ENCODE measurements around the gene PTN. TPM values are rescaled to one million over a fixed set of nuclear protein-coding genes. Genes with fewer than 3 reads are reported as not detected.

The PTN gene
- total and polyA plus RNA-seq, 10 of the 15 experiments (the other 5 are each of a cell fraction or from before 2014, with no cell fraction given), result 0.09 to 1.2 (median 0.13) TPM; not detected in 7

DNA sequence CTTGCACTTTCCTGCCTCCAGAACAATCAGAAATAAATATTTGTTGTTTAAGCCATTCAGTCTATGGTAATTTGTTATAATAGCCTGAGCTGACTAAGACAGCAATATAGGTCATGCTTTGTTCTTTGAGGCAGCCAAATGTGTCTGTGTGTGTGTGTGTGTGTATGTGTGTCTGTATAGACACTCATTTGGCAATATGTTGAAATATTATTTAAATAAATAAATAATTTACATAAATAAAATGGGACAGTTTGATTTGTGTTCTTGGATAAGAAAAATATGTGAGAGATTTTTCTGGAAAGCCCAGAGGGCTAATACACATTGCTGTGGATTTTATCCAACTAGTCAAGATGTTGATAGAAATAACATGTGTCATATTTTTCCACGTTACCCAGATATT is 140.2 kb downstream of the PTN start:
- no peak for ATAC-seq

DNA sequence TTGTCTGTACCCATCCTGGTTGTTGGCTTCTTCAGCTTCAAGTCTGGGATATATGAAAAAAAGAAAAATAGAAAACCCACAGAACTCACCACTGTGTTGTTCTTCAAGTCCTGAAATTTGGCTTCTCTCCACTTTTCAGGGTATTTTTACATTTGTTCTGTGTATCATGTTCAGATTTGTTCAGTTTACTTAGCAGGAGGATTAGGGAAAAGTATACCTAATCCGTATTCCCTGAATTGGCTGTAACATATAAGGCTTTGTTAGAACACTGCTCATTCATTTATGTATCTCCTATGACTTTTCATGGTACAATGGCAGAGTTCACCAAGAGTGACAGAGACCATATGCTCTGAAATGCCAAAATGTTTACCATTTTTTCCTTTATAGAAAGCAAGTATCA is 146.9 kb downstream of the PTN start:
- CTCF ChIA-PET, result no interaction called here
- Histone ChIP-seq H3K9ac (ENCODE audit: control insufficient read depth, insufficient read depth, low read length) (no peak overlapping the region), H3K4me1 (ENCODE audit: control insufficient read depth, insufficient read depth, low read length) (no peaks in the 10 kb centered on the region), H3K4me2 (ENCODE audit: control insufficient read depth, insufficient read depth) (no peak overlapping the region), H3K27me3 (replicated peaks in 1 of 2; ENCODE audit: control insufficient read depth in 2 of 2, insufficient read depth in 2 of 2, low read length in 1 of 2) (no peaks in the 10 kb centered on the region), H3K79me2 (ENCODE audit: control insufficient read depth, insufficient read depth, low read length) (no peaks in the 10 kb centered on the region), H2AFZ (ENCODE audit: control insufficient read depth, low read depth, low read length) (no peak overlapping the region), H3K4me3 (no peak overlapping the region), H3K27ac (ENCODE audit: control insufficient read depth, insufficient read depth) (no peak overlapping the region), H4K20me1 (ENCODE audit: control insufficient read depth, insufficient read depth) (no peaks in the 10 kb centered on the region), H3K36me3 (ENCODE audit: control insufficient read depth in 2 of 2, insufficient read depth in 2 of 2, low read length in 1 of 2) (no peaks in the 10 kb centered on the region), H3K9me3 (replicated peaks; ENCODE audit: control insufficient read depth, insufficient read depth, low read length) (no peaks in the 10 kb centered on the region)
- ATAC-seq (no peak), DNase-seq (ENCODE audit: low read depth, low spot score) (no peak), FAIRE-seq (no peak)
- POLR2A ChIA-PET, result no interaction called here
- WGBS (ENCODE audit: insufficient coverage, insufficient replicate concordance, low lambda C conversion rate, missing lambda C conversion rate), result 24% methylated on average over 1 of the region's 1 CpG
- intact Hi-C loops (cut with micrococcal nuclease; ENCODE audit: unreplicated experiment) (no loop called here), in situ Hi-C loops (cut with MboI) (no loop called here)
- BruUV-seq (replicated peaks), result no TSS peak
- RAD21 ChIA-PET (ENCODE audit: unreplicated experiment), result no interaction called here
- SMC1A ChIA-PET (ENCODE audit: uncharacterized antibody, unreplicated experiment), result no interaction called here
- no peak for TF ChIP-seq JUND (IDR thresholded peaks at IDR 0.05; ENCODE audit: low read depth, low read length)
- no peak for TF ChIP-seq YBX1 (IDR thresholded peaks at IDR 0.05)
- TF ChIP-seq POLR2AphosphoS2 (IDR thresholded peaks at IDR 0.05; ENCODE audit: low read depth, low read length), result no peak
- no peak for TF ChIP-seq PML (IDR thresholded peaks at IDR 0.05; ENCODE audit: low read length)
- no peak for TF ChIP-seq KAT2A (conservative IDR thresholded peaks at IDR 0.05; ENCODE audit: control insufficient read depth, low read depth, low read length)
- no peak for TF ChIP-seq CBX3 (IDR thresholded peaks at IDR 0.05; ENCODE audit: borderline replicate concordance, low read depth)
- no peak for TF ChIP-seq POLR2AphosphoS5 (IDR thresholded peaks at IDR 0.05; ENCODE audit: low read length)
- TF ChIP-seq POLR2A (IDR thresholded peaks at IDR 0.05; ENCODE audit: low read depth, low read length), result no peak
- TF ChIP-seq NFYB (IDR thresholded peaks at IDR 0.05; ENCODE audit: insufficient read depth, low read depth, low read length), result no peak

More for the DNA sequence above, 140.2 kb downstream of the PTN start:
- H3K36me3 ChIP-seq (ENCODE audit: control insufficient read depth in 2 of 2, insufficient read depth in 2 of 2, low read length in 1 of 2), result no peaks in the 10 kb centered on the region
- DNase-seq (ENCODE audit: low read depth, low spot score), result no peak
- H3K27ac ChIP-seq (ENCODE audit: control insufficient read depth, insufficient read depth), result no peak overlapping the region
- H3K4me2 ChIP-seq (ENCODE audit: control insufficient read depth, insufficient read depth), result no peak overlapping the region
- H3K9ac ChIP-seq (ENCODE audit: control insufficient read depth, insufficient read depth, low read length), result no peak overlapping the region
- H4K20me1 ChIP-seq (ENCODE audit: control insufficient read depth, insufficient read depth), result no peaks in the 10 kb centered on the region
- ChIA-PET CTCF (no interaction called here), SMC1A (ENCODE audit: uncharacterized antibody, unreplicated experiment) (no interaction called here), RAD21 (ENCODE audit: unreplicated experiment) (no interaction called here), POLR2A (no interaction called here)
- H3K27me3 ChIP-seq (replicated peaks in 1 of 2; ENCODE audit: control insufficient read depth in 2 of 2, insufficient read depth in 2 of 2, low read length in 1 of 2), result no peaks in the 10 kb centered on the region
- WGBS (ENCODE audit: insufficient coverage, insufficient replicate concordance, low lambda C conversion rate, missing lambda C conversion rate), result 0% methylated on average over 1 of the region's 1 CpG
- H2AFZ ChIP-seq (ENCODE audit: control insufficient read depth, low read depth, low read length), result no peak overlapping the region
- BruUV-seq (replicated peaks), result no TSS peak
- TF ChIP-seq ASH2L (IDR thresholded peaks at IDR 0.05; ENCODE audit: borderline replicate concordance, low read depth) (no peak), SIN3A (IDR thresholded peaks at IDR 0.05; ENCODE audit: low read depth, low read length) (no peak), ZBED1 (IDR thresholded peaks at IDR 0.05; ENCODE audit: borderline replicate concordance) (no peak), YY1 (IDR thresholded peaks at IDR 0.05; ENCODE audit: low read depth, low read length) (no peak), PKNOX1 (IDR thresholded peaks at IDR 0.05) (no peak), EGR1 (IDR thresholded peaks at IDR 0.05; ENCODE audit: borderline replicate concordance in 1 of 2, low read depth in 2 of 2, low read length in 2 of 2) (no peak), NRF1 (conservative IDR thresholded peaks at IDR 0.05; ENCODE audit: low read depth, low read length) (no peak)
- no peak overlapping the region for H3K4me3 ChIP-seq
- H3K4me1 ChIP-seq (ENCODE audit: control insufficient read depth, insufficient read depth, low read length), result no peaks in the 10 kb centered on the region
- in situ Hi-C loops (cut with MboI) (no loop called here), intact Hi-C loops (cut with micrococcal nuclease; ENCODE audit: unreplicated experiment) (no loop called here)
- FAIRE-seq, result no peak
- no peaks in the 10 kb centered on the region for H3K9me3 ChIP-seq (replicated peaks; ENCODE audit: control insufficient read depth, insufficient read depth, low read length)
- no peaks in the 10 kb centered on the region for H3K79me2 ChIP-seq (ENCODE audit: control insufficient read depth, insufficient read depth, low read length)
